AG04449 (cell line): ENCODE measurements around the gene OPHN1.

Source experiments
- CTCF ChIA-PET: fragments of 350-600 bp; formaldehyde crosslinking; extraction: SDS; loops from one replicate; lab custom pipeline; 2021; ENCODE audit warnings: antibody characterized with exemption; lab: Yijun Ruan, JAX
- POLR2A ChIA-PET: fragments of 400-600, 350-600 bp; formaldehyde crosslinking; extraction: SDS; loops from one replicate; lab custom pipeline; 2020; ENCODE audit warnings: antibody characterized with exemption, inconsistent platforms; lab: Yijun Ruan, JAX
- DNase-seq: peaks from one replicate; pipeline ENCODE4 v3.0.0-alpha.2; 2010; ENCODE audit warnings: low read depth, low spot score
- H3K4me3 ChIP-seq: 2 replicates; pipeline ENCODE4 v1.5.1; 2011; ENCODE audit warnings: low read depth, mild to moderate bottlenecking, control low read depth, low read length
- CTCF ChIP-seq: IDR thresholded peaks from one replicate; pipeline ENCODE4 v1.5.1; 2011; ENCODE audit warnings: mild to moderate bottlenecking, moderate library complexity, low read length, control low read depth, inconsistent platforms; ENCODE audit not compliant: insufficient read depth; ENCODE audit errors: missing control alignments

The OPHN1 gene

GRCh38 chrX:68238568-68238967 is 194.7 kb downstream of the OPHN1 start:
- DNase-seq = no peak
- peak; percentile 30 for TF ChIP-seq CTCF
- H3K4me3 ChIP-seq = no peak overlapping the region
- ChIA-PET POLR2A (no interaction called here), CTCF (interaction anchor here (0.9 to 1.6 kb wide), 3 partner anchors 11 to 229 kb away, joined by 3 to 5 read pairs (median 3); no protein-coding TSS in a partner anchor)

GRCh38 chrX:68234171-68234910 is 199.0 kb downstream of the OPHN1 start:
- CTCF ChIA-PET = interaction anchor here (1.4 kb wide), 1 partner anchor 10 kb away, joined by 4 read pairs; no protein-coding TSS in a partner anchor
- DNase-seq = no peak
- H3K4me3 ChIP-seq = no peak overlapping the region
- POLR2A ChIA-PET = no interaction called here
- no peak for TF ChIP-seq CTCF

- no peak for DNase-seq
- ChIA-PET POLR2A (no interaction called here), CTCF (interaction anchor here (0.8 kb wide), 1 partner anchor 49 kb away, joined by 4 read pairs; no protein-coding TSS in a partner anchor)
- H3K4me3 ChIP-seq = no peak overlapping the region
- no peak for TF ChIP-seq CTCF
Measured at GRCh38 chrX:68232206-68232605, 201.1 kb downstream of the OPHN1 start.

- H3K4me3 ChIP-seq = no peak overlapping the region
- ChIA-PET POLR2A (no interaction called here), CTCF (no interaction called here)
- no peak for TF ChIP-seq CTCF
- no peak for DNase-seq
Measured at GRCh38 chrX:68209008-68209407, 224.3 kb downstream of the OPHN1 start.

GRCh38 chrX:68204521-68205038 is 228.7 kb downstream of the OPHN1 start:
- CTCF ChIA-PET = interaction anchor here (1.2 to 1.6 kb wide), 2 partner anchors 8 to 10 kb away, joined by 4 to 7 read pairs; no protein-coding TSS in a partner anchor
- POLR2A ChIA-PET = no interaction called here
- no peak for DNase-seq
- no peak for TF ChIP-seq CTCF
- H3K4me3 ChIP-seq = no peak overlapping the region

- TF ChIP-seq CTCF = no peak
- H3K4me3 ChIP-seq = no peak overlapping the region
- CTCF ChIA-PET = no interaction called here
- DNase-seq = no peak
- POLR2A ChIA-PET = no interaction called here
Measured at GRCh38 chrX:68203646-68204045, 229.6 kb downstream of the OPHN1 start.
